ENCODE measurements around the gene RASSF8. TPM values are rescaled to one million over a fixed set of nuclear protein-coding genes. Genes with fewer than 3 reads are reported as not detected.

The RASSF8 gene
- total and polyA plus RNA-seq, 9 of the 15 experiments (the other 6 are each of a cell fraction or from before 2014, with no cell fraction given), result 0.01 to 0.36 (median 0.12) TPM; not detected in 1

- TF ChIP-seq POLR2G (IDR thresholded peaks at IDR 0.05; ENCODE audit: low read depth, low read length) (no peak), SRSF1 (IDR thresholded peaks at IDR 0.05; ENCODE audit: low read depth, low read length) (no peak), MAFK (IDR thresholded peaks at IDR 0.05; ENCODE audit: low read length) (peak; percentile 66; the same call in 1 of the 2 replicates), ZBED1 (IDR thresholded peaks at IDR 0.05) (no peak), HDGF (IDR thresholded peaks at IDR 0.05) (no peak), ZNF512 (tag; IDR thresholded peaks at IDR 0.05) (no peak), ZBTB33 (CRISPR knock-in tag; IDR thresholded peaks at IDR 0.05) (no peak), ZBTB17 (CRISPR knock-in tag; IDR thresholded peaks at IDR 0.05) (no peak), BRD4 (IDR thresholded peaks at IDR 0.05) (no peak), BDP1 (IDR thresholded peaks at IDR 0.05; ENCODE audit: insufficient read depth, insufficient read length) (no peak), ZNF239 (CRISPR knock-in tag; IDR thresholded peaks at IDR 0.05) (no peak), STAG1 (CRISPR knock-in tag; IDR thresholded peaks at IDR 0.05; ENCODE audit: borderline replicate concordance) (peak; percentile 66; the same call in 1 of the 2 replicates), SMAD2 (IDR thresholded peaks at IDR 0.05; ENCODE audit: low read depth, low read length) (no peak), NFE2L1 (tag; IDR thresholded peaks at IDR 0.05; ENCODE audit: borderline replicate concordance, low read depth) (no peak), SIX5 (IDR thresholded peaks at IDR 0.05; ENCODE audit: borderline replicate concordance in 1 of 2, insufficient read depth in 1 of 2, low read depth in 1 of 2, low read length in 2 of 2) (no peak), ZNF316 (IDR thresholded peaks at IDR 0.05) (peak; percentile 89), NFATC3 (IDR thresholded peaks at IDR 0.05) (no peak), COPS2 (conservative IDR thresholded peaks at IDR 0.05) (no peak)
- TF ChIP-seq, protein P1, sequence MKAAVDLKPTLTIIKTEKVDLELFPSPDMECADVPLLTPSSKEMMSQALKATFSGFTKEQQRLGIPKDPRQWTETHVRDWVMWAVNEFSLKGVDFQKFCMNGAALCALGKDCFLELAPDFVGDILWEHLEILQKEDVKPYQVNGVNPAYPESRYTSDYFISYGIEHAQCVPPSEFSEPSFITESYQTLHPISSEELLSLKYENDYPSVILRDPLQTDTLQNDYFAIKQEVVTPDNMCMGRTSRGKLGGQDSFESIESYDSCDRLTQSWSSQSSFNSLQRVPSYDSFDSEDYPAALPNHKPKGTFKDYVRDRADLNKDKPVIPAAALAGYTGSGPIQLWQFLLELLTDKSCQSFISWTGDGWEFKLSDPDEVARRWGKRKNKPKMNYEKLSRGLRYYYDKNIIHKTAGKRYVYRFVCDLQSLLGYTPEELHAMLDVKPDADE (conservative IDR thresholded peaks at IDR 0.05; ENCODE audit: control insufficient read depth, low read depth, low read length), result no peak
- TF ChIP-seq, protein P2, sequence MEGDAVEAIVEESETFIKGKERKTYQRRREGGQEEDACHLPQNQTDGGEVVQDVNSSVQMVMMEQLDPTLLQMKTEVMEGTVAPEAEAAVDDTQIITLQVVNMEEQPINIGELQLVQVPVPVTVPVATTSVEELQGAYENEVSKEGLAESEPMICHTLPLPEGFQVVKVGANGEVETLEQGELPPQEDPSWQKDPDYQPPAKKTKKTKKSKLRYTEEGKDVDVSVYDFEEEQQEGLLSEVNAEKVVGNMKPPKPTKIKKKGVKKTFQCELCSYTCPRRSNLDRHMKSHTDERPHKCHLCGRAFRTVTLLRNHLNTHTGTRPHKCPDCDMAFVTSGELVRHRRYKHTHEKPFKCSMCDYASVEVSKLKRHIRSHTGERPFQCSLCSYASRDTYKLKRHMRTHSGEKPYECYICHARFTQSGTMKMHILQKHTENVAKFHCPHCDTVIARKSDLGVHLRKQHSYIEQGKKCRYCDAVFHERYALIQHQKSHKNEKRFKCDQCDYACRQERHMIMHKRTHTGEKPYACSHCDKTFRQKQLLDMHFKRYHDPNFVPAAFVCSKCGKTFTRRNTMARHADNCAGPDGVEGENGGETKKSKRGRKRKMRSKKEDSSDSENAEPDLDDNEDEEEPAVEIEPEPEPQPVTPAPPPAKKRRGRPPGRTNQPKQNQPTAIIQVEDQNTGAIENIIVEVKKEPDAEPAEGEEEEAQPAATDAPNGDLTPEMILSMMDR (IDR thresholded peaks at IDR 0.05 in 2 of 3, conservative IDR thresholded peaks at IDR 0.05 in 1 of 3; ENCODE audit: insufficient read depth in 2 of 3, low read depth in 1 of 3, low read length in 3 of 3), result peak; percentile 77 to 89 (median 87)
- TF ChIP-seq, protein P3, sequence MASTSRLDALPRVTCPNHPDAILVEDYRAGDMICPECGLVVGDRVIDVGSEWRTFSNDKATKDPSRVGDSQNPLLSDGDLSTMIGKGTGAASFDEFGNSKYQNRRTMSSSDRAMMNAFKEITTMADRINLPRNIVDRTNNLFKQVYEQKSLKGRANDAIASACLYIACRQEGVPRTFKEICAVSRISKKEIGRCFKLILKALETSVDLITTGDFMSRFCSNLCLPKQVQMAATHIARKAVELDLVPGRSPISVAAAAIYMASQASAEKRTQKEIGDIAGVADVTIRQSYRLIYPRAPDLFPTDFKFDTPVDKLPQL (IDR thresholded peaks at IDR 0.05; ENCODE audit: extremely low read depth, insufficient read length), result no peak
These were observed 138.8 kb downstream of the RASSF8 start (continued) for GRCh38 chr12:26097046-26097878.
